H9 (cell line): ENCODE results near the gene HHIP. TPM values are rescaled to one million over a fixed set of nuclear protein-coding genes. Genes with fewer than 3 reads are reported as not detected.

Experiments
- DNase-seq: peaks from one replicate; pipeline ENCODE4 v3.0.0-alpha.2; 2017
- H2AFZ ChIP-seq: one replicate; pipeline ENCODE4 v1.6.1; 2013; ENCODE audit warnings: mild to moderate bottlenecking, low read length, control low read depth, moderate library complexity
- H2AK5ac ChIP-seq: 2 replicates; pipeline ENCODE4 v1.6.1; 2013; ENCODE audit warnings: low read length, control low read depth, mixed read lengths; ENCODE audit not compliant: insufficient read length
- H2BK120ac ChIP-seq: one replicate; pipeline ENCODE4 v1.6.1; 2013; ENCODE audit warnings: low read depth, mild to moderate bottlenecking, low read length, control low read depth, inconsistent platforms; ENCODE audit not compliant: poor library complexity, severe bottlenecking
- H2BK12ac ChIP-seq: 2 replicates; pipeline ENCODE4 v1.6.1; 2013; ENCODE audit warnings: low read length, control low read depth, mixed read lengths, low read depth; ENCODE audit not compliant: insufficient read length
- H2BK15ac ChIP-seq: 2 replicates; pipeline ENCODE4 v1.6.1; 2013; ENCODE audit warnings: low read depth, low read length, control low read depth
- H2BK20ac ChIP-seq: one replicate; pipeline ENCODE4 v1.6.1; 2013; ENCODE audit warnings: low read depth, mild to moderate bottlenecking, low read length, control low read depth, inconsistent platforms; ENCODE audit not compliant: poor library complexity, severe bottlenecking
- H2BK5ac ChIP-seq: 2 replicates; pipeline ENCODE4 v1.6.1; 2013; ENCODE audit warnings: low read length, control low read depth, mixed read lengths; ENCODE audit not compliant: insufficient read length
- H3K14ac ChIP-seq: 2 replicates; pipeline ENCODE4 v1.6.1; 2013; ENCODE audit warnings: low read length, control low read depth; ENCODE audit not compliant: insufficient read depth
- H3K18ac ChIP-seq: 2 replicates; pipeline ENCODE4 v1.6.1; 2013; ENCODE audit warnings: low read depth, mild to moderate bottlenecking, mixed read lengths, low read length, control low read depth; ENCODE audit not compliant: insufficient read length
- H3K23ac ChIP-seq: 2 replicates; pipeline ENCODE4 v1.6.1; 2013; ENCODE audit warnings: low read length, control low read depth, mixed read lengths, low read depth; ENCODE audit not compliant: insufficient read length
- H3K23me2 ChIP-seq: 2 replicates; pipeline ENCODE4 v1.6.1; 2013; ENCODE audit warnings: low read depth, mild to moderate bottlenecking, mixed read lengths, low read length, control low read depth; ENCODE audit not compliant: insufficient read length, poor library complexity, severe bottlenecking
- H3K27ac ChIP-seq: 2 replicates; pipeline ENCODE4 v1.5.1; 2013; ENCODE audit warnings: low read length, control low read depth, mixed read lengths, low read depth; ENCODE audit not compliant: insufficient read length
- H3K27me3 ChIP-seq: 2 replicates; pipeline ENCODE4 v1.6.1; 2013; ENCODE audit warnings: low read length, control low read depth, inconsistent platforms; ENCODE audit not compliant: insufficient read depth
- H3K4ac ChIP-seq: 2 replicates; pipeline ENCODE4 v1.6.1; 2013; ENCODE audit warnings: low read depth, mild to moderate bottlenecking, control low read depth, inconsistent platforms, low read length, moderate library complexity
- H3K4me1 ChIP-seq: 2 replicates; pipeline ENCODE4 v1.6.1; 2013; ENCODE audit warnings: low read length, control low read depth, inconsistent platforms; ENCODE audit not compliant: insufficient read depth
- H3K4me2 ChIP-seq: 2 replicates; pipeline ENCODE4 v1.6.1; 2013; ENCODE audit warnings: low read length, control low read depth, mixed read lengths; ENCODE audit not compliant: insufficient read length, insufficient read depth
- H3K56ac ChIP-seq: 2 replicates; pipeline ENCODE4 v1.6.1; 2013; ENCODE audit warnings: low read depth, mild to moderate bottlenecking, mixed read lengths, low read length, control low read depth; ENCODE audit not compliant: insufficient read length
- H3K79me1 ChIP-seq: 2 replicates; pipeline ENCODE4 v1.6.1; 2013; ENCODE audit warnings: low read depth, mild to moderate bottlenecking, moderate library complexity, low read length, control low read depth, inconsistent platforms; ENCODE audit not compliant: insufficient read depth, poor library complexity, severe bottlenecking
- H3K79me2 ChIP-seq: 2 replicates; pipeline ENCODE4 v1.6.1; 2013; ENCODE audit warnings: low read length, control low read depth, inconsistent platforms; ENCODE audit not compliant: insufficient read depth
- H3K9ac ChIP-seq: 2 replicates; pipeline ENCODE4 v1.6.1; 2013; ENCODE audit warnings: low read length, control low read depth, mixed read lengths; ENCODE audit not compliant: insufficient read length; ENCODE audit errors: extremely low read depth
- H3K9me3 ChIP-seq: one replicate; pipeline ENCODE4 v1.6.1; 2013; ENCODE audit warnings: low read depth, low read length, inconsistent platforms; ENCODE audit not compliant: control insufficient read depth
- H3T11ph ChIP-seq: one replicate; pipeline ENCODE4 v1.6.1; 2013; ENCODE audit warnings: mild to moderate bottlenecking, low read length, control low read depth, inconsistent platforms
- H4K20me1 ChIP-seq: one replicate; pipeline ENCODE4 v1.6.1; 2013; ENCODE audit not compliant: control insufficient read depth, insufficient read length, insufficient read depth
- H4K5ac ChIP-seq: 2 replicates; pipeline ENCODE4 v1.6.1; 2013; ENCODE audit warnings: low read depth, mild to moderate bottlenecking, mixed read lengths, low read length, control low read depth; ENCODE audit not compliant: insufficient read length
- H4K8ac ChIP-seq: replicated peaks from 2 replicates; pipeline ENCODE4 v1.6.1; 2013; ENCODE audit warnings: low read length, control low read depth, mixed read lengths, low read depth; ENCODE audit not compliant: insufficient read length
- H4K91ac ChIP-seq: 2 replicates; pipeline ENCODE4 v1.6.1; 2013; ENCODE audit warnings: low read depth, mild to moderate bottlenecking, moderate library complexity, mixed read lengths, low read length, control low read depth; ENCODE audit not compliant: insufficient read length
- H3K27ac Mint-ChIP-seq, 3 experiments: 2 replicates in 2 of 3; 3 replicates in 1 of 3; pipeline ENCODE4 v1.8.0; 2020 to 2021; ENCODE audit warnings: mixed read lengths in 3 of 3, mild to moderate bottlenecking in 1 of 3, moderate library complexity in 1 of 3
- H3K27me3 Mint-ChIP-seq: 2 replicates; pipeline ENCODE4 v1.8.0; 2021; ENCODE audit warnings: low read depth, mild to moderate bottlenecking, moderate library complexity, mixed read lengths
- H3K36me3 Mint-ChIP-seq, 3 experiments: 2 replicates in 2 of 3; 3 replicates in 1 of 3; pipeline ENCODE4 v1.8.0; 2020 to 2021; ENCODE audit warnings: low read depth in 3 of 3, mixed read lengths in 3 of 3; ENCODE audit not compliant: insufficient read depth in 1 of 3
- H3K4me1 Mint-ChIP-seq, 2 experiments: 2 replicates each; pipeline ENCODE4 v1.8.0; 2020; ENCODE audit warnings: mixed read lengths in 2 of 2
- H3K4me3 Mint-ChIP-seq, 2 experiments: 2 replicates in 1 of 2; 3 replicates in 1 of 2; pipeline ENCODE4 v1.8.0; 2020 to 2021; ENCODE audit warnings: mild to moderate bottlenecking in 2 of 2, mixed read lengths in 2 of 2, moderate library complexity in 1 of 2
- H3K9me3 Mint-ChIP-seq, 2 experiments: 2 replicates in 1 of 2; 3 replicates in 1 of 2; pipeline ENCODE4 v1.8.0; 2020; ENCODE audit warnings: mild to moderate bottlenecking in 2 of 2, mixed read lengths in 2 of 2, moderate library complexity in 1 of 2
- CTCF ChIP-seq: fragments of 200-600 bp; sonication (generic); conservative IDR thresholded peaks from 3 replicates; pipeline ENCODE4 v1.8.0; 2021; ENCODE audit warnings: antibody characterized with exemption, mild to moderate bottlenecking
- WGBS: extraction: QIAGEN DNeasy Blood & Tissue Kit; methylation state at CpG from one replicate; pipeline ENCODE4 v1.1.7; 2013; ENCODE audit warnings: missing lambda C conversion rate, low lambda C conversion rate, mixed read lengths; ENCODE audit not compliant: insufficient read length; ENCODE audit errors: extremely low coverage; 5-methylcytosine and 5-hydroxymethylcytosine counted together
- total RNA-seq: library from RNA; stranded (reverse); gene quantifications from 2 replicates; pipeline ENCODE4 v1.2.1, GENCODE V29; 2021

The HHIP gene
- total RNA-seq, 1 experiment from 2014 or later: 3.8 TPM

GRCh38 chr4:144712775-144713174 lies 66.8 kb downstream of the HHIP start:
- no peak for TF ChIP-seq CTCF
- Histone ChIP-seq H3K14ac (no peak overlapping the region), H2BK5ac (no peak overlapping the region), H3K18ac (no peak overlapping the region), H3K4me2 (no peak overlapping the region), H3K23me2 (no peaks in the 10 kb centered on the region), H2AK5ac (no peak overlapping the region), H3K56ac (no peak overlapping the region), H3K9ac (no peak overlapping the region), H3K79me2 (no peaks in the 10 kb centered on the region), H2AFZ (no peak overlapping the region), H3K9me3 (no peaks in the 10 kb centered on the region), H3K27me3 (no peaks in the 10 kb centered on the region), H3K4me1 (no peaks in the 10 kb centered on the region), H3K79me1 (no peaks in the 10 kb centered on the region), H4K91ac (no peak overlapping the region), H4K8ac (no peak overlapping the region), H2BK20ac (no peak overlapping the region), H4K5ac (no peak overlapping the region), H3K4ac (no peak overlapping the region), H4K20me1 (no peaks in the 10 kb centered on the region), H2BK120ac (no peak overlapping the region), H3K23ac (no peak overlapping the region), H3K27ac (no peak overlapping the region), H3T11ph (no peak overlapping the region), H2BK12ac (no peak overlapping the region), H2BK15ac (no peak overlapping the region)
- Mint-ChIP-seq H3K36me3 (no peaks in the 10 kb centered on the region), H3K4me1 (peaks cover 10 to 16% of the 10 kb centered on the region in 2 experiments), H3K4me3 (no peak overlapping the region), H3K9me3 (no peaks in the 10 kb centered on the region), H3K27ac (no peak overlapping the region), H3K27me3 (no peaks in the 10 kb centered on the region)
- no CpG with 5 or more reads among the region's 3 CpGs for WGBS
- no peak for DNase-seq
